ENCODE data around the gene INPP5K.
"Not testable (repeated sequence)": the region's sequence is repeated elsewhere in the genome, so short reads cannot be mapped to it uniquely, and the experiment has no call there.

Gene INPP5K

DNA sequence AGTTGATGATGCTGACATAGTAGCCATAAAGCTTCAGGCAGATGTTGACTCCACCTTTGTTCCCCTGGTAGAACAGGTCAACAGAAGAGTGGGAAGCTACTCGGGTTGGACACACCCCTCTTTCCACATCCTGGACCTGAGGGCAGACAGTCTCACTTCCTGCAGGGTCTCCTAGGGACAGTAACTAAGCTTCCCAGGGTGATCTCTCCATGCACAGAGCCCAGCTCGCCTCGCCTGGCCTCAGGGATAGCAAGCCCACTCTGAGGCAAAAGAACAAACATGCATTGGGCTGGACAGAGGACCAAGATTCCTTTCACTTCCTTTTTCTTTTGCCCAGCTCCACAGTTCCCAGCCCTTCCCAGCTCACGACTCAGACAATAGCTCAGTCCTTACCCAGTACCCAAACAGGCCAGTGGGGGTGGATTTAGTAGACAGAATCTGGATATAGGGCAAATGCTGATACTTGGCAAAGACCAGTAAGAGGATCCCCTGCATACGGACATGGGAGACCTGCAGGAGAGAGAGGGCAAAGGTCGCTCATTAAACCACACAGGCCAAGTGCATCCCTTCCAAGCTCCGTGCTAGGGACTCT lies 7.0 kb downstream of the INPP5K start:
- ATAC-seq: no peak
- TF ChIP-seq BACH2 (CRISPR knock-in tag; IDR thresholded peaks at IDR 0.05; ENCODE audit: borderline replicate concordance) (no peak), GLIS3 (CRISPR knock-in tag; IDR thresholded peaks at IDR 0.05) (no peak), OSR1 (CRISPR knock-in tag; IDR thresholded peaks at IDR 0.05) (no peak), ZNF8 (CRISPR knock-in tag; IDR thresholded peaks at IDR 0.05) (no peak), SNAI2 (CRISPR knock-in tag; IDR thresholded peaks at IDR 0.05) (no peak), TCF4 (CRISPR knock-in tag; IDR thresholded peaks at IDR 0.05; ENCODE audit: borderline replicate concordance) (no peak), ARNTL (CRISPR knock-in tag; IDR thresholded peaks at IDR 0.05; ENCODE audit: borderline replicate concordance, low read depth) (no peak), CSDC2 (CRISPR knock-in tag; IDR thresholded peaks at IDR 0.05) (no peak)
- TF ChIP-seq, protein P1, sequence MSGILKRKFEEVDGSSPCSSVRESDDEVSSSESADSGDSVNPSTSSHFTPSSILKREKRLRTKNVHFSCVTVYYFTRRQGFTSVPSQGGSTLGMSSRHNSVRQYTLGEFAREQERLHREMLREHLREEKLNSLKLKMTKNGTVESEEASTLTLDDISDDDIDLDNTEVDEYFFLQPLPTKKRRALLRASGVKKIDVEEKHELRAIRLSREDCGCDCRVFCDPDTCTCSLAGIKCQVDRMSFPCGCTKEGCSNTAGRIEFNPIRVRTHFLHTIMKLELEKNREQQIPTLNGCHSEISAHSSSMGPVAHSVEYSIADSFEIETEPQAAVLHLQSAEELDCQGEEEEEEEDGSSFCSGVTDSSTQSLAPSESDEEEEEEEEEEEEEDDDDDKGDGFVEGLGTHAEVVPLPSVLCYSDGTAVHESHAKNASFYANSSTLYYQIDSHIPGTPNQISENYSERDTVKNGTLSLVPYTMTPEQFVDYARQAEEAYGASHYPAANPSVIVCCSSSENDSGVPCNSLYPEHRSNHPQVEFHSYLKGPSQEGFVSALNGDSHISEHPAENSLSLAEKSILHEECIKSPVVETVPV (CRISPR knock-in tag; IDR thresholded peaks at IDR 0.05): no peak
- TF ChIP-seq, protein P2, sequence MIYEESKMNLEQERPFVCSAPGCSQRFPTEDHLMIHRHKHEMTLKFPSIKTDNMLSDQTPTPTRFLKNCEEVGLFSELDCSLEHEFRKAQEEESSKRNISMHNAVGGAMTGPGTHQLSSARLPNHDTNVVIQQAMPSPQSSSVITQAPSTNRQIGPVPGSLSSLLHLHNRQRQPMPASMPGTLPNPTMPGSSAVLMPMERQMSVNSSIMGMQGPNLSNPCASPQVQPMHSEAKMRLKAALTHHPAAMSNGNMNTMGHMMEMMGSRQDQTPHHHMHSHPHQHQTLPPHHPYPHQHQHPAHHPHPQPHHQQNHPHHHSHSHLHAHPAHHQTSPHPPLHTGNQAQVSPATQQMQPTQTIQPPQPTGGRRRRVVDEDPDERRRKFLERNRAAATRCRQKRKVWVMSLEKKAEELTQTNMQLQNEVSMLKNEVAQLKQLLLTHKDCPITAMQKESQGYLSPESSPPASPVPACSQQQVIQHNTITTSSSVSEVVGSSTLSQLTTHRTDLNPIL (CRISPR knock-in tag; IDR thresholded peaks at IDR 0.05; ENCODE audit: low read depth): no peak
- TF ChIP-seq, protein P3, sequence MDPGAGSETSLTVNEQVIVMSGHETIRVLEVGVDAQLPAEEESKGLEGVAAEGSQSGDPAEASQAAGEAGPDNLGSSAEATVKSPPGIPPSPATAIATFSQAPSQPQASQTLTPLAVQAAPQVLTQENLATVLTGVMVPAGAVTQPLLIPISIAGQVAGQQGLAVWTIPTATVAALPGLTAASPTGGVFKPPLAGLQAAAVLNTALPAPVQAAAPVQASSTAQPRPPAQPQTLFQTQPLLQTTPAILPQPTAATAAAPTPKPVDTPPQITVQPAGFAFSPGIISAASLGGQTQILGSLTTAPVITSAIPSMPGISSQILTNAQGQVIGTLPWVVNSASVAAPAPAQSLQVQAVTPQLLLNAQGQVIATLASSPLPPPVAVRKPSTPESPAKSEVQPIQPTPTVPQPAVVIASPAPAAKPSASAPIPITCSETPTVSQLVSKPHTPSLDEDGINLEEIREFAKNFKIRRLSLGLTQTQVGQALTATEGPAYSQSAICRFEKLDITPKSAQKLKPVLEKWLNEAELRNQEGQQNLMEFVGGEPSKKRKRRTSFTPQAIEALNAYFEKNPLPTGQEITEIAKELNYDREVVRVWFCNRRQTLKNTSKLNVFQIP (CRISPR knock-in tag; IDR thresholded peaks at IDR 0.05; ENCODE audit: borderline replicate concordance, low read depth): no peak
- TF ChIP-seq, protein P4, sequence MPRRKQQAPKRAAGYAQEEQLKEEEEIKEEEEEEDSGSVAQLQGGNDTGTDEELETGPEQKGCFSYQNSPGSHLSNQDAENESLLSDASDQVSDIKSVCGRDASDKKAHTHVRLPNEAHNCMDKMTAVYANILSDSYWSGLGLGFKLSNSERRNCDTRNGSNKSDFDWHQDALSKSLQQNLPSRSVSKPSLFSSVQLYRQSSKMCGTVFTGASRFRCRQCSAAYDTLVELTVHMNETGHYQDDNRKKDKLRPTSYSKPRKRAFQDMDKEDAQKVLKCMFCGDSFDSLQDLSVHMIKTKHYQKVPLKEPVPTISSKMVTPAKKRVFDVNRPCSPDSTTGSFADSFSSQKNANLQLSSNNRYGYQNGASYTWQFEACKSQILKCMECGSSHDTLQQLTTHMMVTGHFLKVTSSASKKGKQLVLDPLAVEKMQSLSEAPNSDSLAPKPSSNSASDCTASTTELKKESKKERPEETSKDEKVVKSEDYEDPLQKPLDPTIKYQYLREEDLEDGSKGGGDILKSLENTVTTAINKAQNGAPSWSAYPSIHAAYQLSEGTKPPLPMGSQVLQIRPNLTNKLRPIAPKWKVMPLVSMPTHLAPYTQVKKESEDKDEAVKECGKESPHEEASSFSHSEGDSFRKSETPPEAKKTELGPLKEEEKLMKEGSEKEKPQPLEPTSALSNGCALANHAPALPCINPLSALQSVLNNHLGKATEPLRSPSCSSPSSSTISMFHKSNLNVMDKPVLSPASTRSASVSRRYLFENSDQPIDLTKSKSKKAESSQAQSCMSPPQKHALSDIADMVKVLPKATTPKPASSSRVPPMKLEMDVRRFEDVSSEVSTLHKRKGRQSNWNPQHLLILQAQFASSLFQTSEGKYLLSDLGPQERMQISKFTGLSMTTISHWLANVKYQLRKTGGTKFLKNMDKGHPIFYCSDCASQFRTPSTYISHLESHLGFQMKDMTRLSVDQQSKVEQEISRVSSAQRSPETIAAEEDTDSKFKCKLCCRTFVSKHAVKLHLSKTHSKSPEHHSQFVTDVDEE (CRISPR knock-in tag; IDR thresholded peaks at IDR 0.05): no peak

DNA sequence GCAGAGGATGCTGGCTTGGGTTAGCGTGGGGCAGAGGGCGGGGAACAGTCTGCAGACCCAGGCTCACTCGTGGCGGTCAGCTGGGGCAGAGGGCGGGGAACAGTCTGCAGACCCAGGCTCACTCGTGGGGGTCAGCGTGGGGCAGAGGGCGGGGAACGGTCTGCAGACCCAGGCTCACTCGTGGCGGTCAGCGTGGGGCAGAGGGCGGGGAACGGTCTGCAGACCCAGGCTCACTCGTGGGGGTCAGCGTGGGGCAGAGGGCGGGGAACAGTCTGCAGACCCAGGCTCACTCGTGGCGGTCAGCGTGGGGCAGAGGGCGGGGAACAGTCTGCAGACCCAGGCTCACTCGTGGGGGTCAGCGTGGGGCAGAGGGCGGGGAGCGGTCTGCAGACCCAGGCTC lies 7.7 kb downstream of the INPP5K start:
- not testable (repeated sequence) for ATAC-seq

DNA sequence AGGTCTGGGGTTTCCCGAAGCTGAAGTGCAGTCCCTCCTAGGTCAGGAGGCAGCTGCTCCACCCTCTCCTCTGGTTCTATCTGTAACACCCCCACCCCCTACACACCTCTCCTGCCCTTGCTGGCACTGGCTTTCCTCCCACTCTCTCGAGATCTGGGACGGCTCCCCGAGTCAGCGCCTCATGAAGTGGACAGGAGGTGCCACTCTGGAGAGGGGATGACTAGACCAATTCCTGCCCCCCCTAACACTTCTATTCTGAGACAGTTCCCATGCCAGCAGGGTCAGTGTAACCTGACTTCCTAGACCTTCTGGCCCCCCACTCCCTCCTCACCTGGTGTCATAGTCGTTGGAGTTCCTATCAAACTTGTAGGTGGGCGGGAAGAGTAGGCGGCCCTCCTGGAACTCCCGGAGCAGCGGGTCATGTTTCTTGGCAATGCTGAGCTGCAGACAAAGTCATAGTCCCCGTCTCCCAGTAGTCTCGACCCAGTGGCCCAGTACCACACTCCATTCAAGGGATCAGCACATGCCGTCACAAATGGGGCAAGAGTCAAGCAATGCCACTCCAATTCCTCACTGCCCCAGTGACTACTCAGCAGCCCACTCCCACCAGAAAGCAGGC lies 9.7 kb downstream of the INPP5K start:
- TF ChIP-seq, protein P3 (CRISPR knock-in tag; IDR thresholded peaks at IDR 0.05; ENCODE audit: borderline replicate concordance, low read depth): no peak
- TF ChIP-seq ZNF8 (CRISPR knock-in tag; IDR thresholded peaks at IDR 0.05): no peak
- TF ChIP-seq ZNF70 (CRISPR knock-in tag; IDR thresholded peaks at IDR 0.05): no peak
- TF ChIP-seq ZC3H10 (CRISPR knock-in tag; IDR thresholded peaks at IDR 0.05): no peak
- TF ChIP-seq GLIS3 (CRISPR knock-in tag; IDR thresholded peaks at IDR 0.05): no peak
- TF ChIP-seq, protein P1 (CRISPR knock-in tag; IDR thresholded peaks at IDR 0.05): no peak
- no peak for TF ChIP-seq ZNF565 (CRISPR knock-in tag; conservative IDR thresholded peaks at IDR 0.05; ENCODE audit: low read depth)
- TF ChIP-seq BACH2 (CRISPR knock-in tag; IDR thresholded peaks at IDR 0.05; ENCODE audit: borderline replicate concordance): no peak
- TF ChIP-seq PPARA (CRISPR knock-in tag; IDR thresholded peaks at IDR 0.05; ENCODE audit: borderline replicate concordance): no peak
- TF ChIP-seq CSDC2 (CRISPR knock-in tag; IDR thresholded peaks at IDR 0.05): no peak
- TF ChIP-seq RARB (CRISPR knock-in tag; IDR thresholded peaks at IDR 0.05): no peak
- TF ChIP-seq, protein P4 (CRISPR knock-in tag; IDR thresholded peaks at IDR 0.05): no peak
- TF ChIP-seq, protein P2 (CRISPR knock-in tag; IDR thresholded peaks at IDR 0.05; ENCODE audit: low read depth): no peak
- TF ChIP-seq TOX (CRISPR knock-in tag; IDR thresholded peaks at IDR 0.05; ENCODE audit: borderline replicate concordance): no peak
- TF ChIP-seq SNAI2 (CRISPR knock-in tag; IDR thresholded peaks at IDR 0.05): no peak
- TF ChIP-seq ESRRG (CRISPR knock-in tag; IDR thresholded peaks at IDR 0.05): no peak
- no peak for TF ChIP-seq ZFP30 (CRISPR knock-in tag; IDR thresholded peaks at IDR 0.05)
- TF ChIP-seq ARNTL (CRISPR knock-in tag; IDR thresholded peaks at IDR 0.05; ENCODE audit: borderline replicate concordance, low read depth): no peak
- no peak for ATAC-seq
